ENCODE measurements around the gene SORCS2. TPM values are rescaled to one million over a fixed set of nuclear protein-coding genes. Genes with fewer than 3 reads are reported as not detected.

Gene SORCS2
- polyA plus RNA-seq, 1 donor from 2014 or later: 1.0 TPM

DNA sequence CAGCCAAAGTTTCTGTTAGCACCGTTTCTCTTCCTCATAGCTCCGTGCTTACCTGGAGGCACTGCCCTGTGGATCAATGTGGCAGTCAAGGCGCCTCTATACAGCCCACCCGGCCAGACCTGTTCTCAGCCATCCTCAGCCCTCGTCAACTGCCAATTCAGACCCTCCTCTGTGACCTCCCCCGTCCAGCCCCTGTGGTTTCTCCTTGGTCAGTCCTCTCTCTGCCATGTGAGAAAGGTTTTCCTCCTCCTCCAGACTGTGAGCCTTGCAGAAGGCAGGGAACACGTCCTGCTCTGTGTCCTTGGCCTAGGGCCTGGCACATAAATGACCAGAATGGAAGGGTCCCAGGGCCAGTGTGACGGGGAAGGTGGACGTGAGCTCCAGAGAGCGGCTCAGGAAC lies 417.0 kb downstream of the SORCS2 start:
- no peak overlapping the region for H3K9ac ChIP-seq (ENCODE audit: low read length)
- no peak overlapping the region for H2AFZ ChIP-seq (ENCODE audit: low read depth, low read length)
- no peaks in the 10 kb centered on the region for H3K9me3 ChIP-seq (ENCODE audit: low read length)
- H3F3A ChIP-seq (ENCODE audit: insufficient read depth, low read length, poor library complexity, severe bottlenecking): no peaks in the 10 kb centered on the region
- H3K27me3 ChIP-seq (ENCODE audit: insufficient read depth, low read depth, low read length): no peaks in the 10 kb centered on the region
- no peaks in the 10 kb centered on the region for H4K20me1 ChIP-seq (ENCODE audit: insufficient read depth)
- no peaks in the 10 kb centered on the region for H3K36me3 ChIP-seq (ENCODE audit: insufficient read depth, low read length)
- TF ChIP-seq REST (IDR thresholded peaks at IDR 0.05; ENCODE audit: borderline replicate concordance): no peak
- TF ChIP-seq MXI1 (conservative IDR thresholded peaks at IDR 0.05; ENCODE audit: poor library complexity, severe bottlenecking): no peak
- TF ChIP-seq, protein P1, sequence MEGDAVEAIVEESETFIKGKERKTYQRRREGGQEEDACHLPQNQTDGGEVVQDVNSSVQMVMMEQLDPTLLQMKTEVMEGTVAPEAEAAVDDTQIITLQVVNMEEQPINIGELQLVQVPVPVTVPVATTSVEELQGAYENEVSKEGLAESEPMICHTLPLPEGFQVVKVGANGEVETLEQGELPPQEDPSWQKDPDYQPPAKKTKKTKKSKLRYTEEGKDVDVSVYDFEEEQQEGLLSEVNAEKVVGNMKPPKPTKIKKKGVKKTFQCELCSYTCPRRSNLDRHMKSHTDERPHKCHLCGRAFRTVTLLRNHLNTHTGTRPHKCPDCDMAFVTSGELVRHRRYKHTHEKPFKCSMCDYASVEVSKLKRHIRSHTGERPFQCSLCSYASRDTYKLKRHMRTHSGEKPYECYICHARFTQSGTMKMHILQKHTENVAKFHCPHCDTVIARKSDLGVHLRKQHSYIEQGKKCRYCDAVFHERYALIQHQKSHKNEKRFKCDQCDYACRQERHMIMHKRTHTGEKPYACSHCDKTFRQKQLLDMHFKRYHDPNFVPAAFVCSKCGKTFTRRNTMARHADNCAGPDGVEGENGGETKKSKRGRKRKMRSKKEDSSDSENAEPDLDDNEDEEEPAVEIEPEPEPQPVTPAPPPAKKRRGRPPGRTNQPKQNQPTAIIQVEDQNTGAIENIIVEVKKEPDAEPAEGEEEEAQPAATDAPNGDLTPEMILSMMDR (IDR thresholded peaks at IDR 0.05; ENCODE audit: poor library complexity, severe bottlenecking): no peak
- no peak for TF ChIP-seq EZH2 (IDR thresholded peaks at IDR 0.05; ENCODE audit: borderline replicate concordance, insufficient read depth, low read length, poor library complexity, severe bottlenecking)
- TF ChIP-seq EP300 (conservative IDR thresholded peaks at IDR 0.05; ENCODE audit: poor library complexity, severe bottlenecking): no peak
- TF ChIP-seq TAF1 (IDR thresholded peaks at IDR 0.05; ENCODE audit: low read depth): no peak
- H3K4me3 ChIP-seq (ENCODE audit: low read length): no peak overlapping the region
- no peak overlapping the region for H3K4me2 ChIP-seq (ENCODE audit: low read length)
- H3K79me2 ChIP-seq (replicated peaks; ENCODE audit: insufficient read depth, low read length): no peaks in the 10 kb centered on the region
- H3K27ac ChIP-seq (ENCODE audit: low read length): no peak overlapping the region
- H3K9me2 ChIP-seq (ENCODE audit: insufficient read depth, low read length): no peaks in the 10 kb centered on the region

DNA sequence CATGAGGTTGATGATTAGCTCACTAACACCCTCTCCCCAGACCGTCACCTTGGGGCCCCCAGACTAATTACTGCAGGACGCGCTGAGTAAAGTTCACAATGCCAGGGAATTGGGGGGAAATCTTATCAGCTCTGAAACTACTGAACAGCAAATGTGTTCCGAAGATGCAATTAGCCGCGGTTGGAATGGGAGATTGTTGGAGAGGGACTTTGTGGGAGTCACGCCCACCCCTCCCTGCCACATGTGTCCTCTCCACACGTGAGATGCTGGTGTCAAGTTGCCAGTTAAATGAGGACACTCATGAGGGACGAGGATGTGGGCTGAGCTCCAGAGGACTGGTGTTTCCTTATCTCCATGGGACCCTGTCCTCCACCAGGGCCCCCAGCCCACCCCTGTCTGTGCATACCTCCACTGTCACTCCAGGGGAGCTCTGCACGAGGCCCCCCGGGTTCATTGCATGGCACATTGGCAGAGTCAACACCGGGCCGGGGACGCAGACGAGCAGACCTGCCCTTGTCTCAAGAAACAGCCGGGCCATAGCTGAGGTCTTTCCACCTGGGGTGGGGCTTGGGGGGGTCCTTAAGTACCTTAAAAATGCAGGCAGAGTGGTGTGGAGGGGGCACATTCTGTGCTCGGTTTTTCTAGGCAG lies 417.8 kb downstream of the SORCS2 start:
- no peaks in the 10 kb centered on the region for H3K9me2 ChIP-seq (ENCODE audit: insufficient read depth, low read length)
- no peaks in the 10 kb centered on the region for H3F3A ChIP-seq (ENCODE audit: insufficient read depth, low read length, poor library complexity, severe bottlenecking)

GRCh38 chr4:7610841-7611240 lies 418.5 kb downstream of the SORCS2 start:
- Histone ChIP-seq H3K9me3 (ENCODE audit: low read length) (no peaks in the 10 kb centered on the region), H3K79me2 (replicated peaks; ENCODE audit: insufficient read depth, low read length) (no peaks in the 10 kb centered on the region), H3K9me2 (ENCODE audit: insufficient read depth, low read length) (no peaks in the 10 kb centered on the region), H2AFZ (ENCODE audit: low read depth, low read length) (no peak overlapping the region), H3K9ac (ENCODE audit: low read length) (no peak overlapping the region), H4K20me1 (ENCODE audit: insufficient read depth) (no peaks in the 10 kb centered on the region), H3K27me3 (ENCODE audit: insufficient read depth, low read depth, low read length) (no peaks in the 10 kb centered on the region), H3K27ac (ENCODE audit: low read length) (no peak overlapping the region), H3K4me2 (ENCODE audit: low read length) (no peak overlapping the region), H3F3A (ENCODE audit: insufficient read depth, low read length, poor library complexity, severe bottlenecking) (no peaks in the 10 kb centered on the region), H3K36me3 (ENCODE audit: insufficient read depth, low read length) (no peaks in the 10 kb centered on the region), H3K4me3 (ENCODE audit: low read length) (no peak overlapping the region)
- TF ChIP-seq EP300 (conservative IDR thresholded peaks at IDR 0.05; ENCODE audit: poor library complexity, severe bottlenecking) (no peak), REST (IDR thresholded peaks at IDR 0.05; ENCODE audit: borderline replicate concordance) (no peak), TAF1 (IDR thresholded peaks at IDR 0.05; ENCODE audit: low read depth) (no peak)

More for the DNA sequence above, 417.8 kb downstream of the SORCS2 start:
- no peak overlapping the region for H3K27ac ChIP-seq (ENCODE audit: low read length)
- no peaks in the 10 kb centered on the region for H4K20me1 ChIP-seq (ENCODE audit: insufficient read depth)
- no peak overlapping the region for H3K4me3 ChIP-seq (ENCODE audit: low read length)
- H3K79me2 ChIP-seq (replicated peaks; ENCODE audit: insufficient read depth, low read length): no peaks in the 10 kb centered on the region
- H3K4me2 ChIP-seq (ENCODE audit: low read length): no peak overlapping the region
- H3K27me3 ChIP-seq (ENCODE audit: insufficient read depth, low read depth, low read length): no peaks in the 10 kb centered on the region
- H3K9ac ChIP-seq (ENCODE audit: low read length): no peak overlapping the region
- no peaks in the 10 kb centered on the region for H3K36me3 ChIP-seq (ENCODE audit: insufficient read depth, low read length)
- no peak for TF ChIP-seq MXI1 (conservative IDR thresholded peaks at IDR 0.05; ENCODE audit: poor library complexity, severe bottlenecking)
- no peak for TF ChIP-seq RAD21 (conservative IDR thresholded peaks at IDR 0.05)
- no peak for TF ChIP-seq EP300 (conservative IDR thresholded peaks at IDR 0.05; ENCODE audit: poor library complexity, severe bottlenecking)
- no peaks in the 10 kb centered on the region for H3K9me3 ChIP-seq (ENCODE audit: low read length)
- H2AFZ ChIP-seq (ENCODE audit: low read depth, low read length): no peak overlapping the region

Measured in neural cell (in vitro differentiated cells).